CD8-positive, alpha-beta memory T cell (primary cell): ENCODE data around the gene KCTD10. TPM values are rescaled to one million over a fixed set of nuclear protein-coding genes. Genes with fewer than 3 reads are reported as not detected.

Experiments
- CTCF ChIA-PET: fragments of 350-600 bp; sonication (Branson Sonifier 250); formaldehyde crosslinking; loops from one replicate; lab custom pipeline; 2021; ENCODE audit warnings: antibody characterized with exemption; lab: Charles Lee
- POLR2A ChIA-PET: fragments of 350-600 bp; sonication (Branson Sonifier 250); formaldehyde crosslinking; loops from one replicate; lab custom pipeline; 2021; ENCODE audit warnings: antibody characterized with exemption; lab: Charles Lee
- DNase-seq, 5 donors: peaks; one replicate each; pipeline versions ENCODE4 v3.0.0 to v3.0.0-alpha.2; 2020 to 2022; ENCODE audit warnings: mixed read lengths in 1 of 5
- H3K27ac ChIP-seq: one replicate; pipeline ENCODE4 v1.7.0; 2013; ENCODE audit warnings: low read depth, mild to moderate bottlenecking, low read length, moderate library complexity
- H3K27me3 ChIP-seq: 2 replicates; pipeline ENCODE4 v1.7.0; 2013; ENCODE audit warnings: low read length, mild to moderate bottlenecking; ENCODE audit not compliant: insufficient read depth, poor library complexity, severe bottlenecking
- H3K36me3 ChIP-seq: 2 replicates; pipeline ENCODE4 v1.7.0; 2013; ENCODE audit warnings: mild to moderate bottlenecking, low read length, moderate library complexity; ENCODE audit not compliant: insufficient read depth
- H3K4me1 ChIP-seq: 2 replicates; pipeline ENCODE4 v1.7.0; 2013; ENCODE audit warnings: mild to moderate bottlenecking, low read length, moderate library complexity; ENCODE audit not compliant: insufficient read depth
- H3K4me3 ChIP-seq: 2 replicates; pipeline ENCODE4 v1.7.0; 2013; ENCODE audit warnings: mild to moderate bottlenecking, low read length
- H3K9me3 ChIP-seq: 2 replicates; pipeline ENCODE4 v1.7.0; 2013; ENCODE audit warnings: mild to moderate bottlenecking, low read length
- H3K27ac Mint-ChIP-seq, 8 donors: one replicate each; pipeline ENCODE4 v1.8.0; 2020 to 2021; ENCODE audit warnings: mixed read lengths in 8 of 8, mild to moderate bottlenecking in 6 of 8, inconsistent platforms in 3 of 8, moderate library complexity in 3 of 8
- H3K27me3 Mint-ChIP-seq, 2 donors: one replicate each; pipeline ENCODE4 v1.8.0; 2020 to 2021; ENCODE audit warnings: mixed read lengths in 2 of 2, mild to moderate bottlenecking in 1 of 2, moderate library complexity in 1 of 2
- H3K36me3 Mint-ChIP-seq, 3 donors: one replicate each; pipeline ENCODE4 v1.8.0; 2020 to 2021; ENCODE audit warnings: mixed read lengths in 3 of 3, inconsistent platforms in 1 of 3, mild to moderate bottlenecking in 1 of 3
- H3K4me1 Mint-ChIP-seq, 3 donors: one replicate each; pipeline ENCODE4 v1.8.0; 2020 to 2021; ENCODE audit warnings: mixed read lengths in 3 of 3, inconsistent platforms in 1 of 3, mild to moderate bottlenecking in 1 of 3
- H3K4me3 Mint-ChIP-seq, 7 donors: one replicate each; pipeline ENCODE4 v1.8.0; 2020 to 2021; ENCODE audit warnings: mixed read lengths in 7 of 7, mild to moderate bottlenecking in 6 of 7, moderate library complexity in 4 of 7, inconsistent platforms in 2 of 7
- H3K9me3 Mint-ChIP-seq, 5 donors: one replicate each; pipeline ENCODE4 v1.8.0; 2020 to 2022; ENCODE audit warnings: mixed read lengths in 5 of 5, mild to moderate bottlenecking in 3 of 5, moderate library complexity in 2 of 5, inconsistent platforms in 1 of 5
- polyA plus RNA-seq: library from polyadenylated mRNA; unstranded; fragments of 300-500 nt; fragmentation: Illumina TruSeq; gene quantifications from one replicate; pipeline ENCODE4 v1.2.3, GENCODE V29; 2021
- total RNA-seq, 2 experiments: library from RNA; stranded (reverse); gene quantifications; one replicate each; pipeline ENCODE4 v1.2.3, GENCODE V29; 2021

The KCTD10 gene
- total and polyA plus RNA-seq, 3 experiments from 2014 or later, result 27.4 to 48.1 (median 44.9) TPM

DNA sequence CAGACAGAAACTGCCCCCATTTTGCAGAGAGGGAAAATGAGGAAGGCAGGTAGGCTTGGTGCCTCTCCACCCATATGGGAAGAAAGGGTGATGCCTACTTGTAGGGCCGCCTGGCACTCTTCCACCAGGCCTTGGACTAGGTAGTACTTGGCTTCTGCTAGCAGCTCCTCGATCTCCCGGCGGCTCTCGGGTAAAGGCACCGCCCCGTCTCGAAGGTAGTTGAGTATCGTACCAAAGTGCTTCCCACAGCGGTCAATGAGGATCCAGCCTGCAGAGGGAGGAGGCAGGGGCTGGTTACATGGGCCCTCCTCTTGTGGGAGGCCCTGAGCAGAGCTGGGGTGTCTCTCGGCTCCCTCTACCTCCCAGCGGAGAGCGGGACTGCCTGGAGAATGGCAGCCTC lies 16.6 kb downstream of the KCTD10 start:
- no peak overlapping the region for H3K27ac Mint-ChIP-seq
- no peak for DNase-seq
- Histone ChIP-seq H3K4me3 (no peak overlapping the region), H3K9me3 (no peaks in the 10 kb centered on the region), H3K27me3 (no peaks in the 10 kb centered on the region), H3K27ac (peak overlapping the region; percentile 61), H3K36me3 (peaks cover 26% of the 10 kb centered on the region), H3K4me1 (peaks cover 29% of the 10 kb centered on the region)
- peaks cover 28 to 49% (median 41%) of the 10 kb centered on the region in 3 donors for H3K4me1 Mint-ChIP-seq
- H3K36me3 Mint-ChIP-seq, result peaks cover 4 to 84% (median 19%) of the 10 kb centered on the region in 3 donors
- H3K4me3 Mint-ChIP-seq, result no peak overlapping the region
- no peaks in the 10 kb centered on the region for H3K9me3 Mint-ChIP-seq
- ChIA-PET POLR2A (no interaction called here), CTCF (no interaction called here)
- H3K27me3 Mint-ChIP-seq, result no peaks in the 10 kb centered on the region

DNA sequence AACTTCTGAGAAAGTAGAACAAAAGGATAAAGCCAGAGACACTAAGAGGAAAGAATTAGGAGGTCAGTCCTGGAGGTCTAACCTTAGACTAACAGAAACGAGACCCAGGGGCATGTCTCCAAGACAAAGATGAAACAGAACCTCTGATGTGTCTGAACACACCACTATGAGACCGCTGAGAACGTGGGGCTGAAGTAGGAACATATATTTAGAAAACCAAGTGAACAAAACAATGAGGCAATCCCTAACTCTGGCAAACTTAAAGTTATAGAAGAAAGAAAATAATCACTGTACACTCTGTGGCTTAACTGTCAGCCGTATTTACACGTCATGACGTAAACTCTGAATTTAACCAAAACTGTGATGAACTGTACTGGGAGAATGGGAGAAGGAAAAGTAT lies 17.9 kb downstream of the KCTD10 start:
- no peaks in the 10 kb centered on the region for H3K9me3 ChIP-seq
- H3K27me3 ChIP-seq, result no peaks in the 10 kb centered on the region
- H3K27ac ChIP-seq, result no peak overlapping the region
- peak overlapping the region in 3 of 8 donors; percentile 11 to 77 (median 52) for H3K27ac Mint-ChIP-seq
- CTCF ChIA-PET, result no interaction called here
- POLR2A ChIA-PET, result no interaction called here
- H3K27me3 Mint-ChIP-seq, result no peaks in the 10 kb centered on the region
- peaks cover 4 to 84% (median 20%) of the 10 kb centered on the region in 3 donors for H3K36me3 Mint-ChIP-seq
- no peak overlapping the region for H3K4me3 Mint-ChIP-seq
- DNase-seq, result no peak
- H3K36me3 ChIP-seq, result peaks cover 35% of the 10 kb centered on the region
- no peaks in the 10 kb centered on the region for H3K9me3 Mint-ChIP-seq
- peaks cover 20 to 36% (median 28%) of the 10 kb centered on the region in 3 donors for H3K4me1 Mint-ChIP-seq
- H3K4me1 ChIP-seq, result peaks cover 29% of the 10 kb centered on the region
- no peak overlapping the region for H3K4me3 ChIP-seq

DNA sequence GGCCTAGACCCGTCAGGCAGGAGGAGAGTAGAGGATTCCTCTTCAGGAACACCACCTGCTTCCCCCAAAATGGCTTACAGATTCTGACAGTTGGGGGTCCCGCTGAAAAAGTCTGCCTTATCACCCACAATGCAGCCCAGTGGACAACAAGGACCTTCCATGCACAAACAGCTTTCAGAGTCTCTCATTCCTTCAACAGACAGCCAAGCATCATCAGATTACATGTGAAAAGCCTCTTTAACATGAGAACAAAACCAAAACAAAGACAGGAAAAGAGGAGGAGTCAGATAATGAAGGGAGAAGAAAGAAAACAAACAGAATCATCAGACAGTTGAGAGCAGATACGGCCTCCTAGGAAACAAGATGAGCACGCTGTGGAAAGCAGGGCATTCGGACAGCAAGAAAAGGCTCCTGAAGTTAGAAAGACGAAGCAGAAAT lies 18.3 kb downstream of the KCTD10 start:
- peaks cover 39% of the 10 kb centered on the region for H3K36me3 ChIP-seq
- H3K9me3 Mint-ChIP-seq, result no peaks in the 10 kb centered on the region

DNA sequence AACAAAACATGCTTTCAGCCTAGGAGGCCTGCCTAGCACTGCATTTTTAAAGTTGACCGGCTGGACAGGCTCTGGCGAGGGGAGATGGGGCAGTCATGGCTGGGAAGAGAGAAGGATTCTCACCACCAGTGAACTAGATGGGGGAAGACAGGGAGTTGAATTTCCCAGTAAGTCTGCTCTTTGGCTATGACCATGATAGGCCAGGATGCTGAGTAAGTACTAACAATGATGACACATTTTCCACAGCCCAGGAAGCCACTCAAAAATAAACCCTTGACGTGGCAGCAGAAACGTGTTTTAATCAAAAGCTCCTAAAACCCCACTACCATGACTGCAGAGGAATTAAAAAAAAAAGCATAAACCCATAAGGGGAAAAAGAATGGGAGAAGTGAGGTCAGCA lies 19.0 kb downstream of the KCTD10 start:
- H3K27me3 ChIP-seq, result no peaks in the 10 kb centered on the region
- no peak overlapping the region for H3K4me3 ChIP-seq
- no peak overlapping the region for H3K27ac ChIP-seq
- Mint-ChIP-seq H3K4me3 (no peak overlapping the region), H3K4me1 (peaks cover 15 to 24% (median 16%) of the 10 kb centered on the region in 3 donors), H3K27me3 (no peaks in the 10 kb centered on the region), H3K27ac (no peak overlapping the region), H3K36me3 (peaks cover 4 to 87% (median 22%) of the 10 kb centered on the region in 3 donors), H3K9me3 (no peaks in the 10 kb centered on the region)
- peaks cover 42% of the 10 kb centered on the region for H3K36me3 ChIP-seq
- no peaks in the 10 kb centered on the region for H3K9me3 ChIP-seq
- peaks cover 20% of the 10 kb centered on the region for H3K4me1 ChIP-seq
- no peak for DNase-seq
- CTCF ChIA-PET, result no interaction called here
- POLR2A ChIA-PET, result no interaction called here

More for the DNA sequence above, 18.3 kb downstream of the KCTD10 start:
- Mint-ChIP-seq H3K4me1 (peaks cover 20 to 31% (median 23%) of the 10 kb centered on the region in 3 donors), H3K27ac (peak overlapping the region in 5 of 8 donors; percentile 11 to 77 (median 27)), H3K4me3 (no peak overlapping the region), H3K27me3 (no peaks in the 10 kb centered on the region), H3K36me3 (peaks cover 4 to 86% (median 23%) of the 10 kb centered on the region in 3 donors)
- no peak overlapping the region for H3K4me3 ChIP-seq
- H3K4me1 ChIP-seq, result peaks cover 27% of the 10 kb centered on the region
- CTCF ChIA-PET, result no interaction called here
- DNase-seq, result no peak
- POLR2A ChIA-PET, result no interaction called here
- no peak overlapping the region for H3K27ac ChIP-seq
- no peaks in the 10 kb centered on the region for H3K27me3 ChIP-seq
- no peaks in the 10 kb centered on the region for H3K9me3 ChIP-seq

GRCh38 chr12:109455706-109456105 lies 21.4 kb downstream of the KCTD10 start:
- Histone ChIP-seq H3K4me3 (no peak overlapping the region), H3K36me3 (peaks cover 48% of the 10 kb centered on the region)

GRCh38 chr12:109452489-109452888 lies 24.6 kb downstream of the KCTD10 start:
- Histone ChIP-seq H3K4me1 (no peaks in the 10 kb centered on the region), H3K4me3 (no peak overlapping the region), H3K27ac (no peak overlapping the region), H3K9me3 (no peaks in the 10 kb centered on the region), H3K27me3 (no peaks in the 10 kb centered on the region), H3K36me3 (peaks cover 41% of the 10 kb centered on the region)
- Mint-ChIP-seq H3K4me1 (peaks cover 2 to 6% (median 3%) of the 10 kb centered on the region in 3 donors), H3K27ac (peak overlapping the region in 3 of 8 donors; percentile 18 to 82 (median 19)), H3K9me3 (no peaks in the 10 kb centered on the region), H3K36me3 (peaks cover 4 to 97% (median 22%) of the 10 kb centered on the region in 3 donors), H3K27me3 (no peaks in the 10 kb centered on the region), H3K4me3 (peak overlapping the region in 1 of 7 donors; percentile 1)
- DNase-seq, result no peak
- POLR2A ChIA-PET, result no interaction called here
- CTCF ChIA-PET, result interaction anchor here (1.2 to 1.5 kb wide), 2 partner anchors 22 to 24 kb away, joined by 3 read pairs; no protein-coding TSS in a partner anchor

More at GRCh38 chr12:109455706-109456105, 21.4 kb downstream of the KCTD10 start:
- Mint-ChIP-seq H3K27ac (no peak overlapping the region), H3K9me3 (no peaks in the 10 kb centered on the region), H3K4me3 (no peak overlapping the region), H3K36me3 (peaks cover 4 to 96% (median 25%) of the 10 kb centered on the region in 3 donors), H3K4me1 (peaks cover 2 to 9% (median 6%) of the 10 kb centered on the region in 3 donors), H3K27me3 (no peaks in the 10 kb centered on the region)
- H3K4me1 ChIP-seq, result no peaks in the 10 kb centered on the region
- DNase-seq, result no peak
- ChIA-PET CTCF (no interaction called here), POLR2A (no interaction called here)
- H3K27me3 ChIP-seq, result no peaks in the 10 kb centered on the region
- no peak overlapping the region for H3K27ac ChIP-seq
- no peaks in the 10 kb centered on the region for H3K9me3 ChIP-seq

- ChIA-PET POLR2A (no interaction called here), CTCF (no interaction called here)
- Histone ChIP-seq H3K4me1 (no peaks in the 10 kb centered on the region), H3K36me3 (peaks cover 30% of the 10 kb centered on the region), H3K9me3 (no peaks in the 10 kb centered on the region), H3K4me3 (no peak overlapping the region), H3K27me3 (no peaks in the 10 kb centered on the region), H3K27ac (no peak overlapping the region)
- Mint-ChIP-seq H3K4me3 (peak overlapping the region in 1 of 7 donors; percentile 48), H3K27ac (peak overlapping the region in 3 of 8 donors; percentile 2 to 87 (median 85)), H3K36me3 (peaks cover 0 to 94% (median 12%) of the 10 kb centered on the region in 3 donors), H3K9me3 (no peaks in the 10 kb centered on the region), H3K4me1 (peaks cover 2 to 6% (median 3%) of the 10 kb centered on the region in 3 donors), H3K27me3 (no peaks in the 10 kb centered on the region)
- DNase-seq, result no peak
Observed at GRCh38 chr12:109451400-109451799, 25.7 kb downstream of the KCTD10 start.

- POLR2A ChIA-PET, result no interaction called here
- Histone ChIP-seq H3K4me1 (no peaks in the 10 kb centered on the region), H3K27ac (no peak overlapping the region), H3K9me3 (no peaks in the 10 kb centered on the region), H3K27me3 (no peaks in the 10 kb centered on the region), H3K36me3 (peaks cover 27% of the 10 kb centered on the region), H3K4me3 (no peak overlapping the region)
- H3K36me3 Mint-ChIP-seq, result peaks cover 0 to 94% (median 12%) of the 10 kb centered on the region in 3 donors
- H3K4me1 Mint-ChIP-seq, result peaks cover 2 to 6% (median 3%) of the 10 kb centered on the region in 3 donors
- peak overlapping the region in 3 of 8 donors; percentile 2 to 87 (median 85) for H3K27ac Mint-ChIP-seq
- H3K27me3 Mint-ChIP-seq, result no peaks in the 10 kb centered on the region
- H3K9me3 Mint-ChIP-seq, result no peaks in the 10 kb centered on the region
- H3K4me3 Mint-ChIP-seq, result peak overlapping the region in 1 of 7 donors; percentile 48
- CTCF ChIA-PET, result interaction anchor here (0.8 to 2.5 kb wide), 2 partner anchors 18 to 23 kb away, joined by 3 to 8 read pairs; no protein-coding TSS in a partner anchor
- no peak for DNase-seq
Observed at GRCh38 chr12:109450980-109451379, 26.1 kb downstream of the KCTD10 start.
